Fibroblast of lung (primary cell): Measurements from ENCODE around the gene MGAT5.

Experiments used
- EZH2 ChIP-seq: IDR thresholded peaks from 2 replicates; pipeline ENCODE4 v1.5.1; 2012; ENCODE audit warnings: low read length, control low read depth, mild to moderate bottlenecking; ENCODE audit errors: missing control alignments
- TF ChIP-seq, protein P1 (sequence below), 2 donors: IDR thresholded peaks in 1 of 2; conservative IDR thresholded peaks in 1 of 2; 1 replicate in 1 of 2; 2 replicates in 1 of 2; pipeline ENCODE4 v1.5.1; 2011 to 2012; ENCODE audit warnings: low read length in 2 of 2, control low read depth in 1 of 2, inconsistent platforms in 1 of 2, low read depth in 1 of 2, mild to moderate bottlenecking in 1 of 2

DNA sequence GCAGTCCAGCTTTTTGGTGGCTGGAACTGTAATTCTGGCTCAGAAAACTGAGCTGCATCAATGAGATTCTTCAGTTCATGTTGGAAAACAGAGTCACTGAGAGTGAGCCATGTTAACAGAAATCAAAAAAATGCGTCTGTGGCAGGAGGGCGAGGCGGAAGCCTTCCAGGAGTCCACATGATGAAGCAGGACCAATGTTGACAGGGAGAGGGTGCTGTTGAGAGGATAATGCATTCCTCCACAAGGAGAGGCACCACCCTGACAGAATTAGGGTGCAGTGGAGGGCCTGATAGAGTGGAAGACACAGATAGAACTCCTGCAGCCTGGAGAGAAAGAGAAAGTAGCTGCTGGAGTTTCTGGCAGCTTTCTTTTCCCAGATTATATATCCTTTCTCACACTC lies 111.5 kb downstream of the MGAT5 start:
- TF ChIP-seq, protein P1, sequence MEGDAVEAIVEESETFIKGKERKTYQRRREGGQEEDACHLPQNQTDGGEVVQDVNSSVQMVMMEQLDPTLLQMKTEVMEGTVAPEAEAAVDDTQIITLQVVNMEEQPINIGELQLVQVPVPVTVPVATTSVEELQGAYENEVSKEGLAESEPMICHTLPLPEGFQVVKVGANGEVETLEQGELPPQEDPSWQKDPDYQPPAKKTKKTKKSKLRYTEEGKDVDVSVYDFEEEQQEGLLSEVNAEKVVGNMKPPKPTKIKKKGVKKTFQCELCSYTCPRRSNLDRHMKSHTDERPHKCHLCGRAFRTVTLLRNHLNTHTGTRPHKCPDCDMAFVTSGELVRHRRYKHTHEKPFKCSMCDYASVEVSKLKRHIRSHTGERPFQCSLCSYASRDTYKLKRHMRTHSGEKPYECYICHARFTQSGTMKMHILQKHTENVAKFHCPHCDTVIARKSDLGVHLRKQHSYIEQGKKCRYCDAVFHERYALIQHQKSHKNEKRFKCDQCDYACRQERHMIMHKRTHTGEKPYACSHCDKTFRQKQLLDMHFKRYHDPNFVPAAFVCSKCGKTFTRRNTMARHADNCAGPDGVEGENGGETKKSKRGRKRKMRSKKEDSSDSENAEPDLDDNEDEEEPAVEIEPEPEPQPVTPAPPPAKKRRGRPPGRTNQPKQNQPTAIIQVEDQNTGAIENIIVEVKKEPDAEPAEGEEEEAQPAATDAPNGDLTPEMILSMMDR (conservative IDR thresholded peaks at IDR 0.05 in 1 of 2, IDR thresholded peaks at IDR 0.05 in 1 of 2; ENCODE audit: low read depth in 1 of 2, low read length in 2 of 2): peak in 1 of 2 donors; percentile 6
- no peak for TF ChIP-seq EZH2
